Peyer's patch (tissue), 4 donors: Measurements from ENCODE around the gene AOPEP.

Experiments
- CTCF ChIP-seq, 6 experiments: fragments of 450-650 bp in 4 of 6; fragments of 200-600 bp in 2 of 6; sonication (generic) in 1 of 6; IDR thresholded peaks; one replicate each; pipeline ENCODE4 v1.5.1; 2017 to 2019; ENCODE audit warnings: antibody characterized with exemption in 6 of 6, mild to moderate bottlenecking in 3 of 6, moderate library complexity in 1 of 6
- POLR2A ChIP-seq, 2 donors: fragments of 450-650 bp; IDR thresholded peaks; one replicate each; pipeline ENCODE4 v1.5.1; 2017; ENCODE audit warnings: antibody characterized with exemption in 2 of 2, mild to moderate bottlenecking in 2 of 2, moderate library complexity in 2 of 2

- no peak for TF ChIP-seq CTCF (IDR thresholded peaks at IDR 0.05)
- no peak for TF ChIP-seq POLR2A (IDR thresholded peaks at IDR 0.05)
These were observed 357.9 kb downstream of the AOPEP start for GRCh38 chr9:95084254-95084934.
